Uterus (tissue), 2 donors: ENCODE data around the gene COL5A1.

Experiments
- CTCF ChIP-seq, 4 experiments: fragments of 200-600 bp in 2 of 4; fragments of 450-650 bp in 2 of 4; sonication (generic) in 2 of 4; IDR thresholded peaks; one replicate each; pipeline ENCODE4 v1.5.1; 2016 to 2019; ENCODE audit warnings: antibody characterized with exemption in 4 of 4, mild to moderate bottlenecking in 2 of 4, moderate library complexity in 1 of 4
- POLR2A ChIP-seq, 2 donors: fragments of 450-650 bp; IDR thresholded peaks; one replicate each; pipeline ENCODE4 v1.6.1; 2016; ENCODE audit warnings: antibody characterized with exemption in 2 of 2, mild to moderate bottlenecking in 1 of 2, moderate library complexity in 1 of 2

GRCh38 chr9:134774410-134774809 is 132.8 kb downstream of the COL5A1 start:
- TF ChIP-seq POLR2A (IDR thresholded peaks at IDR 0.05) (no peak), CTCF (IDR thresholded peaks at IDR 0.05) (no peak)
